D721Med (cell line): Measurements from ENCODE around the gene ABCA13.

Source experiments
- DNase-seq: peaks from one replicate; pipeline ENCODE4 v3.0.0; 2011; ENCODE audit warnings: low spot score; ENCODE audit not compliant: insufficient read length
- FAIRE-seq: peaks from 2 replicates; lab custom pipeline; 2011; peaks lifted over from hg19 to GRCh38; lab: Jason Lieb, UNC
- CTCF ChIP-seq: IDR thresholded peaks from 2 replicates; pipeline ENCODE4 v1.5.1; 2012; ENCODE audit warnings: mild to moderate bottlenecking, control low read depth; ENCODE audit not compliant: insufficient read depth; ENCODE audit errors: missing control alignments

ABCA13 gene

GRCh38 chr7:48255046-48255445, 83.8 kb downstream of the ABCA13 start:
- FAIRE-seq: no peak

GRCh38 chr7:48259463-48260280, 88.4 kb downstream of the ABCA13 start:
- DNase-seq (no peak), FAIRE-seq (no peak)
- TF ChIP-seq CTCF: no peak

More at GRCh38 chr7:48255046-48255445, 83.8 kb downstream of the ABCA13 start:
- no peak for DNase-seq
- TF ChIP-seq CTCF: no peak

- TF ChIP-seq CTCF: no peak
- DNase-seq (no peak), FAIRE-seq (no peak)
Observed at GRCh38 chr7:48261696-48262095, 90.4 kb downstream of the ABCA13 start.

- FAIRE-seq: no peak
- DNase-seq: no peak
- no peak for TF ChIP-seq CTCF
Observed at GRCh38 chr7:48262606-48263310, 91.5 kb downstream of the ABCA13 start.

GRCh38 chr7:48263311-48263650, 92.0 kb downstream of the ABCA13 start:
- FAIRE-seq: no peak
- no peak for DNase-seq
- no peak for TF ChIP-seq CTCF

- TF ChIP-seq CTCF: no peak
- FAIRE-seq: no peak
- no peak for DNase-seq
Observed at GRCh38 chr7:48269066-48269465, 97.8 kb downstream of the ABCA13 start.

- no peak for TF ChIP-seq CTCF
- DNase-seq: no peak
- no peak for FAIRE-seq
Observed at GRCh38 chr7:48274662-48275061, 103.4 kb downstream of the ABCA13 start.
